ENCODE measurements around the gene POLD2. TPM values are rescaled to one million over a fixed set of nuclear protein-coding genes. Genes with fewer than 3 reads are reported as not detected.
"Not testable (repeated sequence)": the region's sequence is repeated elsewhere in the genome, so short reads cannot be mapped to it uniquely, and the experiment has no call there.

The POLD2 gene
- polyA plus RNA-seq, 1 donor from 2014 or later = 79.5 TPM

- Histone ChIP-seq H3K4me2 (ENCODE audit: low read length) (no peak overlapping the region), H3K9me2 (ENCODE audit: insufficient read depth, low read length) (no peaks in the 10 kb centered on the region), H3K9me3 (ENCODE audit: low read length) (no peaks in the 10 kb centered on the region), H3K79me2 (replicated peaks; ENCODE audit: insufficient read depth, low read length) (no peaks in the 10 kb centered on the region), H3K9ac (ENCODE audit: low read length) (no peak overlapping the region), H2AFZ (ENCODE audit: low read depth, low read length) (no peak overlapping the region), H3K36me3 (ENCODE audit: insufficient read depth, low read length) (no peaks in the 10 kb centered on the region), H4K20me1 (ENCODE audit: insufficient read depth) (no peaks in the 10 kb centered on the region), H3K27ac (ENCODE audit: low read length) (no peak overlapping the region), H3F3A (ENCODE audit: insufficient read depth, low read length, poor library complexity, severe bottlenecking) (no peaks in the 10 kb centered on the region), H3K4me3 (ENCODE audit: low read length) (no peak overlapping the region), H3K27me3 (ENCODE audit: insufficient read depth, low read depth, low read length) (no peaks in the 10 kb centered on the region)
- TF ChIP-seq EP300 (conservative IDR thresholded peaks at IDR 0.05; ENCODE audit: poor library complexity, severe bottlenecking) = no peak
- TF ChIP-seq POLR2AphosphoS5 (IDR thresholded peaks at IDR 0.05) = no peak
- TF ChIP-seq TAF1 (IDR thresholded peaks at IDR 0.05; ENCODE audit: low read depth) = no peak
- TF ChIP-seq RAD21 (conservative IDR thresholded peaks at IDR 0.05) = no peak
- TF ChIP-seq CTCF (IDR thresholded peaks at IDR 0.05; ENCODE audit: poor library complexity, severe bottlenecking) = no peak
- TF ChIP-seq MXI1 (conservative IDR thresholded peaks at IDR 0.05; ENCODE audit: poor library complexity, severe bottlenecking) = no peak
- no peak for TF ChIP-seq REST (IDR thresholded peaks at IDR 0.05; ENCODE audit: borderline replicate concordance)
These were observed 49.0 kb upstream of the POLD2 start for GRCh38 chr7:44172352-44172751.

GRCh38 chr7:44171901-44172300 lies 48.6 kb upstream of the POLD2 start:
- H3K4me2 ChIP-seq (ENCODE audit: low read length); H3K9ac ChIP-seq (ENCODE audit: low read length); H2AFZ ChIP-seq (ENCODE audit: low read depth, low read length); H3K9me3 ChIP-seq (ENCODE audit: low read length); H3K36me3 ChIP-seq (ENCODE audit: insufficient read depth, low read length); H3K27ac ChIP-seq (ENCODE audit: low read length); H3K9me2 ChIP-seq (ENCODE audit: insufficient read depth, low read length); H3F3A ChIP-seq (ENCODE audit: insufficient read depth, low read length, poor library complexity, severe bottlenecking); H3K79me2 ChIP-seq (replicated peaks; ENCODE audit: insufficient read depth, low read length); H4K20me1 ChIP-seq (ENCODE audit: insufficient read depth); H3K4me3 ChIP-seq (ENCODE audit: low read length); H3K27me3 ChIP-seq (ENCODE audit: insufficient read depth, low read depth, low read length): not testable (repeated sequence)

- H3K9ac ChIP-seq (ENCODE audit: low read length) = no peak overlapping the region
- no peaks in the 10 kb centered on the region for H3F3A ChIP-seq (ENCODE audit: insufficient read depth, low read length, poor library complexity, severe bottlenecking)
These were observed 44.6 kb upstream of the POLD2 start for GRCh38 chr7:44167920-44168319.

More at GRCh38 chr7:44167920-44168319, 44.6 kb upstream of the POLD2 start:
- Histone ChIP-seq H3K4me2 (ENCODE audit: low read length) (no peak overlapping the region), H2AFZ (ENCODE audit: low read depth, low read length) (no peak overlapping the region), H3K27me3 (ENCODE audit: insufficient read depth, low read depth, low read length) (no peaks in the 10 kb centered on the region), H3K9me3 (ENCODE audit: low read length) (no peaks in the 10 kb centered on the region), H3K27ac (ENCODE audit: low read length) (no peak overlapping the region), H3K9me2 (ENCODE audit: insufficient read depth, low read length) (no peaks in the 10 kb centered on the region), H3K36me3 (ENCODE audit: insufficient read depth, low read length) (no peaks in the 10 kb centered on the region), H3K79me2 (replicated peaks; ENCODE audit: insufficient read depth, low read length) (no peaks in the 10 kb centered on the region), H3K4me3 (ENCODE audit: low read length) (no peak overlapping the region), H4K20me1 (ENCODE audit: insufficient read depth) (no peaks in the 10 kb centered on the region)
- TF ChIP-seq EZH2 (IDR thresholded peaks at IDR 0.05; ENCODE audit: borderline replicate concordance, insufficient read depth, low read length, poor library complexity, severe bottlenecking) (no peak), MXI1 (conservative IDR thresholded peaks at IDR 0.05; ENCODE audit: poor library complexity, severe bottlenecking) (no peak), SMC3 (conservative IDR thresholded peaks at IDR 0.05; ENCODE audit: poor library complexity) (no peak), REST (IDR thresholded peaks at IDR 0.05; ENCODE audit: borderline replicate concordance) (no peak)
